MM.1S (cell line): Measurements from ENCODE around the gene EGFL7.

Source experiments
- DNase-seq: peaks from one replicate; pipeline ENCODE4 v3.0.0-alpha.2; 2015
- H2AFZ ChIP-seq: fragments of 300-600 bp; sonication (generic); 2 replicates; pipeline ENCODE4 v1.6.0; 2016; ENCODE audit warnings: antibody characterized with exemption, low read length
- H3F3A ChIP-seq: fragments of 300-600 bp; sonication (generic); 2 replicates; pipeline ENCODE4 v1.6.1; 2016; ENCODE audit warnings: mild to moderate bottlenecking, antibody characterized with exemption, low read length, moderate library complexity, mixed read lengths; ENCODE audit not compliant: insufficient read depth
- H3K27ac ChIP-seq: fragments of 300-600 bp; sonication (generic); 2 replicates; pipeline ENCODE4 v1.5.1; 2016; ENCODE audit warnings: mild to moderate bottlenecking, low read length
- H3K27me3 ChIP-seq: fragments of 300-600 bp; sonication (generic); replicated peaks from 2 replicates; pipeline ENCODE4 v1.6.0; 2016; ENCODE audit warnings: low read length; ENCODE audit not compliant: insufficient read depth
- H3K36me3 ChIP-seq: fragments of 300-600 bp; sonication (generic); replicated peaks from 2 replicates; pipeline ENCODE4 v1.6.1; 2016; ENCODE audit warnings: mild to moderate bottlenecking, low read length, mixed read lengths; ENCODE audit not compliant: insufficient read depth
- H3K4me1 ChIP-seq: fragments of 300-600 bp; sonication (generic); 2 replicates; pipeline ENCODE4 v1.6.1; 2016; ENCODE audit warnings: low read length, mixed read lengths
- H3K4me2 ChIP-seq: fragments of 300-600 bp; sonication (generic); 2 replicates; pipeline ENCODE4 v1.6.0; 2016; ENCODE audit warnings: low read depth, low read length
- H3K4me3 ChIP-seq: fragments of 300-600 bp; sonication (generic); 2 replicates; pipeline ENCODE4 v1.5.1; 2016; ENCODE audit warnings: low read length, mixed read lengths
- H3K79me2 ChIP-seq: fragments of 300-600 bp; sonication (generic); 2 replicates; pipeline ENCODE4 v1.6.1; 2016; ENCODE audit warnings: mixed run types, low read length, mixed read lengths
- H3K9ac ChIP-seq: fragments of 300-600 bp; sonication (generic); 2 replicates; pipeline ENCODE4 v1.6.1; 2016; ENCODE audit warnings: low read length, mixed read lengths
- H3K9me2 ChIP-seq: fragments of 300-600 bp; sonication (generic); replicated peaks from 2 replicates; pipeline ENCODE4 v1.6.1; 2016; ENCODE audit warnings: mild to moderate bottlenecking, low read length, mixed read lengths; ENCODE audit not compliant: insufficient read depth
- H3K9me3 ChIP-seq: fragments of 300-600 bp; sonication (generic); replicated peaks from 2 replicates; pipeline ENCODE4 v1.6.1; 2016; ENCODE audit warnings: mild to moderate bottlenecking, low read length, mixed read lengths; ENCODE audit not compliant: insufficient read depth
- H4K20me1 ChIP-seq: fragments of 300-600 bp; sonication (generic); 2 replicates; pipeline ENCODE4 v1.6.1; 2016; ENCODE audit warnings: mild to moderate bottlenecking, low read length, moderate library complexity, mixed read lengths; ENCODE audit not compliant: insufficient read depth
- EZH2 ChIP-seq: fragments of 300-600 bp; sonication (generic); optimal IDR thresholded peaks from 2 replicates; pipeline ENCODE3; 2017; ENCODE audit warnings: low read depth, mild to moderate bottlenecking, antibody characterized with exemption, low read length, mixed read lengths
- EZH2phosphoT487 ChIP-seq: fragments of 300-600 bp; sonication (generic); IDR thresholded peaks from 2 replicates; pipeline ENCODE4 v1.6.1; 2018; ENCODE audit warnings: antibody characterized with exemption, low read length
- TF ChIP-seq, protein P1 (sequence below): fragments of 300-600 bp; sonication (generic); IDR thresholded peaks from 2 replicates; pipeline ENCODE4 v1.5.1; 2016; ENCODE audit warnings: antibody characterized with exemption, low read length, mixed read lengths

Gene EGFL7

DNA sequence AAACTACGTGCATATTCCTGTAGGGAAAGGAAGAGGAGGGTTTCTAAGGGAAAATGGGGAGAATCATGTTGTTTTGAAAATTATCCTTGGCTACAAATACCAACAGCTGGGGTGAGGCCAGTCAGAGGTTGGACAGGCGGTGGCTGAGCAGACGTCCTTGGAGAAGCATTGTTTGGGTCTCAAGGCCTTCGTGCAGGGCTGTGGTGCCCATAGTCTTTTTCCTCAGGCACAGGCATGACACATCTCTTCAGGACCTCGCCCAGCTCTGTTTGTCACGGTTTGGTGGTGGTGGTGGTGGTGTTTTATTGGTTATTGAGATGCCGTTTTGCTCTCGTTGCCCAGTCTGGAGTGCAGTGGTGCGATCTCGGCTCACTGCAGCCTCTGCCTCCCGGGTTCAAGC lies 27.8 kb upstream of the EGFL7 start:
- Histone ChIP-seq H3K9ac (no peak overlapping the region), H3K9me3 (no peaks in the 10 kb centered on the region), H3K4me1 (no peaks in the 10 kb centered on the region), H3K36me3 (no peaks in the 10 kb centered on the region), H3K27ac (no peak overlapping the region), H3F3A (no peaks in the 10 kb centered on the region), H3K9me2 (no peaks in the 10 kb centered on the region), H3K27me3 (peaks cover 78% of the 10 kb centered on the region), H3K4me2 (no peak overlapping the region), H2AFZ (no peak overlapping the region), H4K20me1 (no peaks in the 10 kb centered on the region), H3K4me3 (no peak overlapping the region), H3K79me2 (no peaks in the 10 kb centered on the region)
- TF ChIP-seq EZH2 = no peak
- TF ChIP-seq, protein P1, sequence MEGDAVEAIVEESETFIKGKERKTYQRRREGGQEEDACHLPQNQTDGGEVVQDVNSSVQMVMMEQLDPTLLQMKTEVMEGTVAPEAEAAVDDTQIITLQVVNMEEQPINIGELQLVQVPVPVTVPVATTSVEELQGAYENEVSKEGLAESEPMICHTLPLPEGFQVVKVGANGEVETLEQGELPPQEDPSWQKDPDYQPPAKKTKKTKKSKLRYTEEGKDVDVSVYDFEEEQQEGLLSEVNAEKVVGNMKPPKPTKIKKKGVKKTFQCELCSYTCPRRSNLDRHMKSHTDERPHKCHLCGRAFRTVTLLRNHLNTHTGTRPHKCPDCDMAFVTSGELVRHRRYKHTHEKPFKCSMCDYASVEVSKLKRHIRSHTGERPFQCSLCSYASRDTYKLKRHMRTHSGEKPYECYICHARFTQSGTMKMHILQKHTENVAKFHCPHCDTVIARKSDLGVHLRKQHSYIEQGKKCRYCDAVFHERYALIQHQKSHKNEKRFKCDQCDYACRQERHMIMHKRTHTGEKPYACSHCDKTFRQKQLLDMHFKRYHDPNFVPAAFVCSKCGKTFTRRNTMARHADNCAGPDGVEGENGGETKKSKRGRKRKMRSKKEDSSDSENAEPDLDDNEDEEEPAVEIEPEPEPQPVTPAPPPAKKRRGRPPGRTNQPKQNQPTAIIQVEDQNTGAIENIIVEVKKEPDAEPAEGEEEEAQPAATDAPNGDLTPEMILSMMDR = no peak
- no peak for TF ChIP-seq EZH2phosphoT487
- no peak for DNase-seq

DNA sequence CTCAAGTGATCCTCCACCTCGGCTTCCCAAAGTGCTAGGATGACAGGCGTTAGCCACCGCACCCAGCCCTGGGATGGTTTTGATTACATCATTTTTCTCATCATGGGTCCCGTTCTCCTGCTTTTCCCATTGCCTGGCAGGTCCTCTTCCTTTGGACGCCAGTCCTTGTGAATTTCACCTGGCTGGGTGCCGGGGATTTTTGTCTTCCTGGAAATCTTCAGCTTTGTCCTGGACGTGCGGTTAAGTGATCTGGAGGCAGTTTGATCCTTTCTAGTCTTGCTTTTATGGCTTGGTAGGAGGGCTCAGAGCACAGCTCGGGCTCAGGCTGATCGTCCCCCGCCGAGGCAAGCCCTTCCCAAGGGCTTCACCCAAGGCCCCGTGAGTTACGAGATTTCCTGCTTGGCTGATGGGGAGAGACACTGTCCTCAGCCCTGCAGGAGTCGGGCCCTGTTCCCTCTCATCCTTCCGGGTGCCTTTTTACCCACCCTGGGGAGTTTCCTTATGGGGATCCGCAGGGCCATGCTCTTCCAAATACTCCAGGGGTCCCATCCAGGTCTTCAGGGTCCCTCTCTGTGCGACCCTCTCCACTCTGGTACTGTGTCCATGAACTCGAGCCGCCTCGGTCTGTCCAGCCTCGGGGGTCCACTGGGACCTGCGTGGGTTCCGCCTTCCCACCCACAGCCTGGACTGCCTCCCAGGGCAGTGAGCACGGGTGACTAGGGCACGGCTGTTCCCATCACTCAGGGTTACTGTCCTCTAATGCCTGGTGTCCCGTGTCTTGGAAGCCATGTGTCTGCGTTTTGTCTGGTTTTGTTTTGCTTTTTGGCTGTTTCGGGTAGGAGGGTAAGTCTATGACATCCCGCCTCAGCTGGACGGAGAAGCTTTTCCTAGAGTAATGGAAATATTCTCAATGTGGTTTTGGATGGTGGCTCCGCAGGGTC lies 22.3 kb upstream of the EGFL7 start:
- TF ChIP-seq, protein P1 = no peak
- TF ChIP-seq EZH2 (no peak), EZH2phosphoT487 (no peak)
- Histone ChIP-seq H3K4me1 (no peaks in the 10 kb centered on the region), H4K20me1 (no peaks in the 10 kb centered on the region)

DNA sequence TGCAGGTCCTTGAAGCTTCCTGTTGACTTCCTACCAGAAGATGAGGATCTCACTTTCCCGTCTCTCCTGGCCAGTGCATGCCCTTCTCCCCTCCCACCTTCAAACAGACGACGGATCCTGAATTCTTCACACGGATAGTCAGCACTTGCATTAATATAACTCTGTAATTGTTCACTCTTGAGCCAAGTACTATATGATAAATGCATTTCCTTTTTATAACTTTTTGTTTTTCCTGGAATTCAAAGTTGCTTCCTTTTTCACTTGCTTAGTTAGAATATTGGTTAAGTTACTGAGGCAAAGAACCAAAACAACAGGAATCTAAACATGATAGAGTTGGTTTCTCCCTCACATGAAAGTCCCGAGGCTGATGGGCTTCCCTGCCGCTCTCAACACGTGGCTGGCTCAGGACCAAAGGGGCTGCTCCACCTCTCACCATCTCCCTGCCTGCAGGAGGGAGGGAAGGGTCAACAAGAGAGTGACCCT lies 20.2 kb upstream of the EGFL7 start:
- Histone ChIP-seq H3K36me3 (no peaks in the 10 kb centered on the region), H3K4me2 (no peak overlapping the region), H3K9me2 (no peaks in the 10 kb centered on the region), H3K27me3 (peaks cover 96% of the 10 kb centered on the region), H2AFZ (no peak overlapping the region), H3K9ac (no peak overlapping the region), H4K20me1 (no peaks in the 10 kb centered on the region), H3K79me2 (no peaks in the 10 kb centered on the region), H3K4me1 (no peaks in the 10 kb centered on the region), H3F3A (no peaks in the 10 kb centered on the region), H3K4me3 (no peak overlapping the region), H3K9me3 (no peaks in the 10 kb centered on the region), H3K27ac (no peak overlapping the region)
- TF ChIP-seq EZH2 = no peak
- DNase-seq = no peak

More for the DNA sequence above, 22.3 kb upstream of the EGFL7 start:
- no peak overlapping the region for H3K4me3 ChIP-seq
- H3K4me2 ChIP-seq = no peak overlapping the region
- no peaks in the 10 kb centered on the region for H3K36me3 ChIP-seq
- H3K79me2 ChIP-seq = no peaks in the 10 kb centered on the region
- no peaks in the 10 kb centered on the region for H3F3A ChIP-seq
- H3K9me3 ChIP-seq = no peaks in the 10 kb centered on the region
- H3K9me2 ChIP-seq = no peaks in the 10 kb centered on the region
- no peak for DNase-seq
- H3K9ac ChIP-seq = no peak overlapping the region
- no peak overlapping the region for H2AFZ ChIP-seq
- no peak overlapping the region for H3K27ac ChIP-seq
- peaks cover 95% of the 10 kb centered on the region for H3K27me3 ChIP-seq
